COLO668 (cell line): ENCODE results near the gene ROS1.
A peak's percentile ranks its signal among the peaks of the same experiment; 100 is the strongest.
"Not testable (repeated sequence)": the region's sequence is repeated elsewhere in the genome, so short reads cannot be mapped to it uniquely, and the experiment has no call there.

Experiments
- DNase-seq: peaks from one replicate; lab custom pipeline; 2025; ENCODE audit not compliant: unreplicated experiment; lab: John Stamatoyannopoulos, UW

ROS1 gene

DNA sequence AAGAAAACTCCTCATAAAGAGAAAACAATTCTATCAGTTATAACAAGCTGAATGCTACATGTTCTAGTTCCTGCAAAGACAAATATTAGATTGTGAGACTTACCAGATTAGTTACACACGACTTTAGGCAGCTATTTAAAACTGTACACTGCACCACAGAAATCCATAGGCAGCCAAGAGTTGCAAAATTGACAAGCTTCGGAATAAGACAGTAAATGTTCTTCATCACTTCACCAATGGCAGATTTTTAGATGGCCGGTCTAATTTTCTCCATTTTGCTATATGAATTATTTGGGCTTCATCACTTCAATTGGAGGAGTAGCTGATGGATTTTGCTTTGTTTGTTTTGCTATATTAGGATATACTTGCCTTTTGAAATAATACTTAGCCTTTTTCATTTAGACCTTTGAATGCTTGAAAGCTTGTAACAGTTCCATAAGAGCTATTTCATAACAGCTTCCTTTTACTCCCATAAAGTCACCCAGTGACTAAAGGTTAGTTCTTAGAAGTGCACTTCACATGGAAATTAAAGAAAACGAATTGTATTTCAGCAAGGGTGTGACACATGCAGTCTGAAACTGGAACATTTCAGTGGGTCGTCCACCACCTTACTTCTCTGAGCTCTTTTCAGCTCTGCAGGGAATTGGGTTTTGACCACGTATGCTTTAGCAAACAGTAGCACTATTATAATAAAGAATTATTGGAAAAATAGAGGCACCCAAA is at the start of gene ROS1:
Gene ROS1, minus strand, starts transcription at position 512 of the 723 bp plus-strand sequence. Its CDS starts 286 bp downstream, at position 226.
- DNase-seq, result no peak

DNA sequence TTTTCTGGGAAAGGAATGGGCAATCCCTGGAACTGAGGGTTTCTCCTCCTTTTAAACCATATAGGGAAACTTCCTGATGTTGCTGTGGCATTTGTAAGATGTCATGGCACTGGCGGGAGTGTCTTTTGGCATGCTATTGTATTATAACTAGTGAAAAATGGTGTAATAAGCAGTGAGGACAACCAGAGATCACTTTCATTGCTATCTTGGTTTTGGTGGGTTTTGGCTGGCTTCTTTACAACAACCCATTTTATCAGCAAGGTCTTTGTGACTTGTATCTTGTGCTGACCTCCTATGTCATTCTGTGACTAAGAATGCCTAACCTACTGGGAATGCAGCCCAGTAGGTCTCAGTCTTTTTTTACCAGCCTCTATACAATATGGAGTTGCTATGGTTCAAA is 47.7 kb upstream of the ROS1 start:
- DNase-seq, result no peak

DNA sequence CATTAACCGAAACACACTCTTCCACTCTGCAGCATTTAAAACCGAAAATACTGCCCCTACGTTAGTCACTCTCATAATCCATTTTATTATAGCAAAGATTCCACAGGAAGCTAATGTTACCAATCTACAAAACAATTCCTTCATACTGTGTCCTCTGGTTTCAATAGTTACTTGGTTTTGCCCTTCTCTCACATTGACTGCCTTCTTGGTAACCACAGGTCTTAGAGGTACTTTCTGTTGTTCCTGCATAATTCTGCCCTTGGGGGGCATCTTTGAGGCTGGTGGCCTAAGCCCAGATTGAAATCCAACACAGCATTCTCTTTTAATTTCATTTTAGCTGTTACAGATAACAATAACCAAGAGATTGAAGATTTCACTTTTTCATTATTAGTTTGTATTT is 46.9 kb upstream of the ROS1 start:
- DNase-seq, result no peak

DNA sequence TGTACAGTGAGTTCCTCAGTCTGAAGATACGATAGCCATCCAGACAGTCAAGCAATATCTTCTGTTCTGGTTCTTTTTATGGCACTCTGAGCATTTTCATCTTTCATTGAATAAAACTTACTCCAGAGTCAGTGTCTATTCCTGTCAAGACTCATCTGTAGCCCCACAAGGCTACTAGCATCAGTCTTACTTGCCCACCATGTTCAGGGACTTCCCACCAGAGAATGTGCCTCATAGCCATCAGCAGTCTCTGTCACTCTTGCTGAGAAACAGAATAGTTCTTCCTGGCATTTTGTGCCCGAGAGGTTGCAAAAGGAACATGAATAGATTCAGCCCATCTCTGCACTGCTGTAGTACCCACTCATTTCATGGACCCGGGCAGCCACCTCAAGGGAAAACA is 44.0 kb upstream of the ROS1 start:
- DNase-seq, result no peak

DNA sequence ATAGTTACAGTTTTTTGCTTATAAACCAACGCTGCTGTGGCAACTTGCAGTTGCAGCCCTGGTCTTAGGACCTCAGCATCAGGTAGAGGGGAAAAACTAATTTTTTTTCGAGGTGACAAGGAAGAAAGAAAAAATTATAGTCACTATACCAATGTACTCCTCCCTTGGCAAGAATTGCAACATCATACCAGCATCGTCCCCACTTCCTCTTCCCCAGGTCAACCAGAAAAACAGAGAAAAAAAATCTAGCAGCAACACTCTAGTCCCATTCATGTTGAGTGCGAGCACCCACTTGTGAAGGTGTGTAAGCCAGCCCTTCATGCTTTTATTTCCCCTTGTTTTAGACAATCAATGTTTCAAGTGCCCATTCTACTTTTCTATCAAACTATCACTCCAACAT is 43.6 kb upstream of the ROS1 start:
- no peak for DNase-seq

DNA sequence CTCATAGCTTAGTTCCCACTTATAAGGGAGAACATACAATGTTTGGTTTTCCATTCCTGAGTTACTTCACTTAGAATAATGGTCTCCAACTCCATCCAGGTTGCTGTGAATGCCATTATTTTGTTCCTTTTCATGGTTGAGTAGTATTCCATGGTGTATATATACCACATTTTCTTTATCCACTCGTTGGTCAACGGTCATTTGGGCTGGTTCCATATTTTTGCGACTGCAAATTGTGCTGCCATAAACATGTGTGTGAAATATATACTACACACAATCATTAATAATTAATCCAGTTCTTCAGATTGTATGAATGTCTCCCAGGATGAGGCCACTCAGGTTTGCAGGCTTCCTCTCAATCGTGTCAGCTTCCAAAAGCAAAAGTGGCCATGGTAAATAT is 42.8 kb upstream of the ROS1 start:
- DNase-seq, result not testable (repeated sequence)

DNA sequence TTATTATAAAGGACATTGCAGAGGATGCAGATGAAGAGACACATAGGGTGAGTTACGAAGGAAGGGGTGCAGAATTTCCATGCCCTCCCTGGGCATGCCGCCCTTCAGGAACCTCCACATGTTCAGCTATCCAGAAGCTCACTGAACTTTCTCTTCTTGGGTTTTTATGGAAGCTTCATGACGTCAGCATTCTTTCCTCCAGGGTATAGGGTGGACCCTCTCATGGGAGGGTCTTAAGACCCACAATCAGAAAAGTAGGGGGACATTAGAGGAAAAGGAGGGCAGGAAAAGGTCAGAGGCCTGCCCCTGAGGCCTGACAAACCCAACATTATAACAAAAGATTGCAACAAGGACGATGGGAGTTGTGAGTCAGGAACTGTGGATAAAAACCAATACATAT is 42.1 kb upstream of the ROS1 start:
- no peak for DNase-seq

DNA sequence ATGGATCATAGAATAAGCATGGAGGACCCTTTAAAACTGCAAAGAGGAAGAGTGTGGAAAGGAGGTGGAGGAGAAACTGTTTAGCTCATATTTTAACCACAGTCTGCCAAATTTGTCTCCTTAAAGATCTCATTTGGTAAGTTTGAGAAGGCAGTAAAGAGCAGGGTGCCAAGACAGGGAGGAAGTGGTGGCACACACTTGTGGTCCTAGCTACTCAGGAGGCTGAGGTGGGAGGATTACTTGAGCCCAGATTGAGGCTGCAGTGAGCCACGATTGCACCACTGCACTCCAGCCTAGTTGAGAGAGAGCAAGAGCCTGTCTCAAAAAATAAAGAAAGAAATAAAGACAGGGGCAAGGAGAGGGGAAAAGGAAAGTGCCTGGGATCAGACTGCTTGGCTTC is 39.9 kb upstream of the ROS1 start:
- DNase-seq, result no peak

DNA sequence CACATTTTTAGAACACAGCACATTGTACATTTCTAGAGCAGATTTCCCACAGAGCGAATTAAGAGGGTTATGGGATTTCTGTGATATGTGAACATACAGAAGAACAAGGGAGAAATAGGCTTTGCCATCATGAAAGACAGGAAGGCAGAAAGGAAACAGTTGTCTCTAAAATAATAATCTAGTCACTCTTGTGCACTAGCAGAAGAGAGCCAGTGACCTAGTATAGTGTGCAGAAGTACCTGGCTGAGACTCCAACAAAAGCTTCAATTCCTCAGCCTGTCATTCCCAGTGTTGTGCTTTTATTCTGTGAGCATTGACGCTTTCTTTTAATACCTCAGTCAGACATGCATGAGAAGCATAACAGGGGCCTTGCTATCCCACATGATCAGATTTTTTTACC is 39.0 kb upstream of the ROS1 start:
- no peak for DNase-seq

DNA sequence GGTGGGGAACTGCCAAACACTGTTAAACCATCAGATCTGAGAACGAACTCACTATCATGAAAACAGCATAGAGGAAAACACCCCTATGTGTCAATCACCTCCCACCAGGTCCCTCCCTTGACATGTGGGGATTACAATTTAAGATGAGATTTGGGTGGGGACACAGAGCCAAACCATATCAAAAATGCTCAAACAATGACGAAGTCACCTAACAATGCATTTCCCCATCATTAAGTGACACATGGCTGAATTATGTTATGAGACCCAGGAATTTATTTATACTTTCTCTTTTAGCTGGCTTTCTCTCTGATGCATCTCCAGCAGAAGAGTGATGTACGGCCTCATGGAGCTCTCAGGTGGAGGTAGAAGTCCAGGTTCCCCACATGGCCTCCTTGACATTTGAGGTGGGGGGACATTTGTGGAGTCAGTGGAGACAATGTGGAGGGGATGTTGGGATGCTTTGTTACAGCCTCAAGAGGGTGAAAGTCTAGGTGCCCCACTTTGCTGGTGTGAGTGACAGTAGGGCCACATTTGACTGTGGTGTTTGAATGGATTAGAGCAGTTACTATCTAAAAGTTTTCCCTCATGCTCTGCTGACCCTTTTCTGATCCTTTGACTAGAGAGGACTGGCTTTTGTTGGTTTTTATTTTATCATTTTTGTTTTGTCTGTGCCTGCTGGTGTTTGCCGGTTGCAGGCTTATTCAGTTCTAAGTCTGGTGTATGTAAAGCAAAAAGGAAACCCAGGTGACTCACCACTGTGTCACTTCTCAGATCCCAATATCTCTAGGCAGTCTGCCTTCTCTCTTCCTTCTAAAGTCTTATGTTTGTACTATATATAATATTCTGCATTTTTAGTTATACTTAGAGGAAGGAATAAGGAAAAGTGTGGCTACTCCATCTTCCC is 38.3 kb upstream of the ROS1 start:
- no peak for DNase-seq

DNA sequence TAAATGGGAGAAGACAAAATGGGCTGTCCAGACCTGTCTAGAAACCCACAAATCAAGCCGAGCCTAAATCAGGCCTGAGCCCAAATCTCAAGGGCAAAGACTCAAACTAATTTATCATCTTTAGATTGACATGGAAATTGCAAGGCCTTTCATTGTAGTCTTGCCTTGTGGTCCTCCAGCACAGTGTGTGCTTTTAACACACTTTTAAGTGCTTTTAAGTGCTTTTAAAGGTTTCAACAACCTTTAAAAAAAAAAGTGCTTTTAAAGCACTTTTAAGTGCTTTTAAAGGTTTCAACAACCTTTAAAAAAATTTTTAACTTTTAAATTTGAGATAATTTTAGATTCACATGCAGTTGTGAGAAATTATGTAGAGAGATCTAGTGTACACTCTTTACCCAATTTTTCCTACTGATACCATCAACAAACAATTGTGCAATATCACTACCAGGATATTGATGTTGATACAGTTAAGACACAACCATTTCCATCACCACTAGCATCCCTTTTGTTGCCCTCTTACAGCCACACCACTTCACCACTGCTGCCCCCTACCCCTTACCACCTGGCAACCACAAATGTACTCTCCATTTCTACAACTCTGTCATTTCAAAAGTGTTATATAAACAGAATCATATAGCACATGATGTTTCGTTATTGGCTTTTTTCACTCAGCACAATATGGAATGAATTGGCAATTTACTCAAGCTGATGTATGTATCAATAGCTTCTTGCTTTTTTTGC is 33.6 kb upstream of the ROS1 start:
- DNase-seq, result no peak

DNA sequence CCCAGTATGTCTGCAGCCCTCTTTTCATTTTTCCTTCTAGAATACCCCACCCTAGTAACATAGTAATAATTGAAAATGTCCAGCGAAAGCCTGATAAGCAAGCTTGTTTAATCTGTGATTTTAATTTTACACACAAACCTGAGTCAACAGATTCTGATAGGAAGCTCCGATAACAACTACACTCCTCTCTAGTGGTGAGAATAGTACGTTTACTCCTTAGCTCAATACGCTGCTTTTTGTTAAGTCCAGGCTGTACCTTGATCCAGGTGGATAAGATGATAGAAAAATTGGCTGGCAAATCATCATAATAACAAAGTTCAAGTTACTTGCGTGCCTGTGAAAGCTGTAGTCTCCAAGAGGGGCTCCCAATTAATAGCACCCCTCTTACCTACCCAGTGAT is 31.3 kb upstream of the ROS1 start:
- DNase-seq, result no peak

DNA sequence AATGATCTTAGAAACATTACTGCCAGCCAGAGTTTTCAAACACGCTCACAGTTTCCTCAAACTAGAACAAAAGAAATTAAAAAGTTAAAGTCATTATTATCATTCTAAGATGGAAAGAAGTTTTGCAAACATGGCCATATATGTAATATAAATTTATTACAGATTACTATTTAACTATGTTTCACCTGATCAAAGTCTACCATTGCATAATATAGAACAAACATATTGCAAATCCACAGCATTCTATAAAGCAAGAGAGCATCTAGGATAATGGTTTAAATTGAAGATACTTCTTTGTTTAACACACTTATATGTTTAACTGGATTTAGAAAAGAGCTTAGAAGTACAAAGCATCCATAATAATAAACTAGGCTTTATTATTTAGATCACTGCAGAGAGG is 30.5 kb upstream of the ROS1 start:
- no peak for DNase-seq

DNA sequence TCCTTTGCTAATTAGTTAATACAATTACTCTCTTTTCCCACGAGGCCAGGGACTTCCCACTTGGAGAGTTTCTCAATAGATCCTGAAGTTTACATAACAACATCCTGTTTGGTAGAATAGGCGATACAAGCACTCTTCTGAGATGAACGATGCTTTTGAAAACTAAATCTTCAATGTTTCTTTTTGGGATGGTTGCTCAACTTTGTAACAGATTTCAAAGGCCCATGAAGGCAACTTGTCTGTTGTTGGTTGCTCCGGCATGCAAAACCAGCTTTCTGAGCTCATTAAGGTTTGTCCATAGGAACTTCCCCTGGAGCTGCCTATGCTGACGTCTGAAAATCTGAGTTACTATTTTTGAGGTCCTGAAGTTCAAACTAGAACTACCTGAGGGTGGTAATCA is 25.9 kb upstream of the ROS1 start:
- DNase-seq, result no peak

DNA sequence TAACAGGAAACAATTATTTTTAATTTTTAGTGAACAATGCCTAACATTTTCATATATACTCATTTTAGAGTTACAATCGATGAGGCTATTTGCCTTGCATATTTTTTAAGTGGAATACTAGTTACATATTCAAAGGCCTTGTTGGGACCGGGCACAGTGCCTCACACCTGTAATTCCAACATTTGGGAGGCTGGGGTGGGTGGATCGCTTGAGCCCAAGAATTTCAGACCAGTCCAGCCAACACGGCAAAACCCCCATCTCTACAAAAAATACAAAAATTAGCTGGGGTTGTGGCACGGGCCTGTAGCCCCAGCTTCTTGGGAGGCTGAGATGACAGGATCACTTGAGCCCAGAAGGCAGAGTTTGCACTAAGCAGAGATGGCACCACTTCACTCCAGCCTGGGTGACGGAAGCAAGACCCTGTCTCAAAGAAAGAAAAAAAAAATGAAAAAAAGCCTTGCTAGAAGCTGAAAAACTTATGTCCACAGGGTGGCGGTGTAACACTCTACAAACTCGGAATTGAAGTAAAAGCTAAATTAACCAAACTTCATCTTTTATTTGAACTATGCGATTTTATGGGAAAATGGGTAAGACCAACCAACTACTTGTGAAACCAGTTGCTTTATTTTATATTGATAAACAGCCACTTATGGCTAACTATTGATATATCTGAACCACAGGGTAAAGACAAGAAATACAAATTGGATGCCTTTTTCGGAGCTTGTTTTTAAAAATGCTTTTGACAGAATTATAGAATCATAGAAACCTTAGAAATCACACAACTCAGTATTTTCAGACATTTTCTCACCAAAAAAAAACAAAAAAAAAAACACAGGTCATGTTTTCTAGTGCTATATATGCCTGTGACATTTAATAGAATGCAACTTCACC is 24.1 kb upstream of the ROS1 start:
- DNase-seq, result peak; percentile 11

DNA sequence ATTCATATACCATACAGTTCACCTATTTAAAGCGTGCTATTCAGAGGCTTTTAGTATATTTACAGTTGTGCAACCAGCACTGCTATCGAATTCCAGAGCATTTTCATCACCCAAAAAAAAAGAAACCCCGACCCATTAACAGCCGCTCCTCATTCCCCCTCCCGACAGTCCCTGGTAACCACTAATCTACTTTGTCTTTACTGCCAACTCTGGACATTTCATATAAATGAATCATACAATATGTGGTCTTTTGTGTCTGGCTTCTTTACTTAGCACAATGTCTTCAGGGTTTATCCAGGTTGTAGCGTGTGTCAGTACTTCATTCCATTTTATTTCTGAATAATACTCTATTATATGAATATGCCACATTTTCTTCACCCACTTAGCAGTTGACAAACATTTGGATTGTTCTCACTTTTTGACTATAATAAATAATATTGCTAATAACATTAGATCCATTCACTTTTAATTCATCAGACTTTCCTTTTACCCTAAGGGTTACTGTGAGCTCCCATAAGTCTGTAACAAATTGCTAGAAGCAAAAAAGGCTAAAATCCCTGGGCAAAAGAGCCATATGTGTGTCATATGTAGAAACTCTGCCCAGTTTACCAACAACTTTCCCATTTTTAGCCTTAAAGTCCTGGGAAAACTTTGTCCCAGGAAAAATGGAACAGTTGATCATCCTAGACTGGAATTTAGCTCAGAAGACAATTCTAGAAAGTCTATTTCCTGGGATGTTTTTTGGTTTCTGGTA is 23.2 kb upstream of the ROS1 start:
- DNase-seq, result no peak

DNA sequence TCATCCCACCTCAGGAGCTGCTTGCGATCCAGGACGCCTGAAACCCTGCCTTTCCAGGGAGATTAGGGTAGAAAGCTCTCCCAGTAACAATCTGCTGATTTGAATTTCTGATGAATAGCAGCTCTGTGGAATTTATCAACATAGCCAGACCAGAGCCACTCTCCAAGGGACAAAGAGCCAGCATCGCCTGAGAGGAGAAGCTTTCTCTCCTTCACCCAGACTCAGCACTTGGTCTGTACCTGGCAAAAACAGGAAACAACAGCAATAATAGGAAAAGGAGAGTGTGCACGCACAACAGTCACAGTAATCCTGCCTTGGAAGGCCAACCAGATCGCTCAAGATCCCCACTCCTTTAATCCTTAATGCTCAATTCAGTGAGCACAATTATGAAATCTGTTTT is 22.3 kb upstream of the ROS1 start:
- no peak for DNase-seq

DNA sequence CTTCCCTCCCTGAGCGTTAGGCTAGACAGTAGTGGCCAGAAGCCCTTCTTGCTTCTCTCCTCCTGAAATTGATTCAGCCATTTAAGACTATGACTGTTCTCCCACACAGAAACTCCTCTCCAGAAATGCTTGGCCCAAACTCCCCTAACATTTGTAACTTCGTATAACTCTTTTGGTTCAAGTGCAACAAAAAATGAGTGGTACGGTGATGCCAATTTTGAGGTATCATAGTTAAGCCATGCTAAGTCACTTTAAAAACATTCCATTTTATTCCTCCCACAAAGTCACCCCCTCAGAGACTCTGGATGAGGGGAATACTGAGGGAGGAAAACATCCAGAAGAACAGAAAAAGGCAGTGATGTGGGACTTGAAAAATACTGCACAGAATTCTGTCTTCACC is 21.1 kb upstream of the ROS1 start:
- DNase-seq, result no peak

DNA sequence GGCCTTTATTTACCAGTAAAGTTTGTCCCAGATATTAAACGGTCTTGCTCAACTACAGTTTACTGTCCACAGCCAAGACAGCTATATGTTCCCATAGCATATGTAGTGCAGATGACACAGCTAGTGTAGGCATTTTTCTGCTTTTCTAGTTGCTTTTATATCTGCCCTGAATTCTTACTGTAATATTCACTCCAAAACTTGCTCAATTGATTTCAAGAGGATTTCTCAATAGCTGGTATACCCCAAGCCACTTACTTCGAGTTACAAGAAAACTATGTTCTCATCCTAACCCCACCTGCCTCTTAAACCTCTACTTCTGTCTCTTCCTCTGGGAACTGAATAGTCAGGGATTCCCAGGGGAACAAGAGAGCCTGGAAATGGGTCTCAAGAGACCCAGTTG is 18.9 kb upstream of the ROS1 start:
- no peak for DNase-seq

DNA sequence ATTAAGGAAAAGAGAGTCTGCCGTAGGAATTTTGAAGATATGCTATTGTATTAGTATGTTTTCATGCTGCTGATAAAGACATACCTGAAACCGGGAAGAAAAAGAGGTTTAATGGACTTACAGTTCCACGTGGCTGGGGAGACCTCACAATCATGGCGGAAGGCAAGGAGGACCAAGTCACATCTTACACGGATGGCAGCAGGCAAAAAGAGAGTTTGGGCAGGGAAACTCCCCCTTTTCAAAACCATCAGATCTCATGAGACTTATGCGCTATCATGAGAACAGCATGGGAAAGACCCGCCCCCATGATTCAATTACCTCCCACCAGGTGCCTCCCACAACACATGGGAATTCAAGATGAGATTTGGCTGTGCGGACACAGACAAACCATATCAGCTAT is 16.6 kb upstream of the ROS1 start:
- not testable (repeated sequence) for DNase-seq
